GM21717 (cell line): ENCODE data around the gene PAPOLG.
A peak's percentile ranks its signal among the peaks of the same experiment; 100 is the strongest.
"Not testable (repeated sequence)": the region's sequence is repeated elsewhere in the genome, so short reads cannot be mapped to it uniquely, and the experiment has no call there.

Experiments
- ATAC-seq: cut with Tn5 transposase; IDR thresholded peaks from one replicate; pipeline ENCODE4 v1.9.1; 2021; ENCODE audit warnings: mild to moderate bottlenecking, moderate library complexity; ENCODE audit not compliant: unreplicated experiment

The PAPOLG gene

GRCh38 chr2:60771508-60771907, 15.4 kb downstream of the PAPOLG start:
- no peak for ATAC-seq

DNA sequence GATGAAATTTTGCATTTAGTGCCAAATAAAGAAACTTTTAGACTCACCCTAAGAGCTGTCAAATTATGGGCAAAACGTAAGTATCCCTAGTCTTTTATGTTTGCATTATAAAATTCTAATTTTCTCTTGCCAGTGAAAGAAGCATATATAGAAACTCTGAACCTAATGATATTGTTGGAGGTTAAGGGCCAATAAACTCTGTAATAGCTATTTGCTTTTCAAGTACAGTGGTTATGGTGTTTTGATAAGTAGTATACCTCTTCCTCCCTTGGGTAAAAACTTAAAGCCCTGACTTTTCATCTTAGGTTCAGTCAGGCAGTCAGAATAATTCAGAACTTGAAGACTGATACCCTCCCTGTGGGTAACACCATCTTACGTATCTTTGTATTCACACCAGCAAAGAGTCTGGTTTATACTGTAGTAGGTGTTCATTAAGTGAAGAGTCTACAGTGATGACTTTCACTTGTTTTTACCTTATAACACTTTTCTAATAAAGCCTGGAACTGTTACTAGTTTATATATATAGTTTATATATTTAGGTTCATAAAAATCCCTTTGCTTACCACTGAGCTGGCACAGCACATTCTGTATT, 19.1 kb downstream of the PAPOLG start:
- ATAC-seq, result no peak

DNA sequence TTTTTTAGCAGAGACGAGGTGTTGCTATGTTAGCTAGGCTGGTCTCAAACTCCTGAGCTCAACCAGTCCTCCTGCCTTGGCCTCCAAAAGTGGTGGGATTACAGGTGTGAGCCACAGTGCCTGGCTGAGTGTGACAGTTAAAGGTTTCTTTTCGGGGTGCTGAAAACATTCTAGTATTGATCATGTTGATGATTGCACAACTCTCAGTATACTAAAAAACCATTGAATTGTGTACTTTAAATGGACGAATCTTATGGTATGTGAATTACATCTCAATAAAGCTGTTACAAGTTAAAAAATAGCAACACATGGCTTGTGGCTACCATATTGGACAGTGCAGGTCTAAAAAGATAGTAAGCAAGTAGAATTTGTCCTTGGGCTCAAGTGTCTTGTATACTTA, 22.3 kb downstream of the PAPOLG start:
- no peak for ATAC-seq

- no peak for ATAC-seq
Observed at GRCh38 chr2:60779426-60779825, 23.4 kb downstream of the PAPOLG start.

- no peak for ATAC-seq
Observed at GRCh38 chr2:60780721-60781120, 24.7 kb downstream of the PAPOLG start.

DNA sequence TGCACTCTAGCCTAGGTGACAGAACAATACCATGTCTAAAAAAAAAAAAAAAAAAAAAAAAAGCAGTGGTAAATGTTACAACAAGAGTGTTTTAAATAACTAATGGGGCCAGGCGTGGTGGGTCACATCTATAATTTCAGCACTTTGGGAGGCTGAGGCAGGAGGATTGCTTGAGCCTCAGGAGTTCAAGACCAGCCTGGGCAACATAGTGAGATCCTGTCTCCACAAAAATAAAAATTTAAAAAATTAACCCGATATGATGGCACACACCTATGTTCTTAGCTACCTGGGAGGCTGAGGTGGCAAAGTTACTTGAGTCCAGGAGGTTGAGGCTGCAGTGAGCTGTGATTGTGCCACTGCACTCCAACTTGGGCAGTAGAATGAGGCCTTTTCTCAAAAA, 37.1 kb downstream of the PAPOLG start:
- no peak for ATAC-seq

GRCh38 chr2:60794271-60794863, 38.3 kb downstream of the PAPOLG start:
- ATAC-seq, result no peak

DNA sequence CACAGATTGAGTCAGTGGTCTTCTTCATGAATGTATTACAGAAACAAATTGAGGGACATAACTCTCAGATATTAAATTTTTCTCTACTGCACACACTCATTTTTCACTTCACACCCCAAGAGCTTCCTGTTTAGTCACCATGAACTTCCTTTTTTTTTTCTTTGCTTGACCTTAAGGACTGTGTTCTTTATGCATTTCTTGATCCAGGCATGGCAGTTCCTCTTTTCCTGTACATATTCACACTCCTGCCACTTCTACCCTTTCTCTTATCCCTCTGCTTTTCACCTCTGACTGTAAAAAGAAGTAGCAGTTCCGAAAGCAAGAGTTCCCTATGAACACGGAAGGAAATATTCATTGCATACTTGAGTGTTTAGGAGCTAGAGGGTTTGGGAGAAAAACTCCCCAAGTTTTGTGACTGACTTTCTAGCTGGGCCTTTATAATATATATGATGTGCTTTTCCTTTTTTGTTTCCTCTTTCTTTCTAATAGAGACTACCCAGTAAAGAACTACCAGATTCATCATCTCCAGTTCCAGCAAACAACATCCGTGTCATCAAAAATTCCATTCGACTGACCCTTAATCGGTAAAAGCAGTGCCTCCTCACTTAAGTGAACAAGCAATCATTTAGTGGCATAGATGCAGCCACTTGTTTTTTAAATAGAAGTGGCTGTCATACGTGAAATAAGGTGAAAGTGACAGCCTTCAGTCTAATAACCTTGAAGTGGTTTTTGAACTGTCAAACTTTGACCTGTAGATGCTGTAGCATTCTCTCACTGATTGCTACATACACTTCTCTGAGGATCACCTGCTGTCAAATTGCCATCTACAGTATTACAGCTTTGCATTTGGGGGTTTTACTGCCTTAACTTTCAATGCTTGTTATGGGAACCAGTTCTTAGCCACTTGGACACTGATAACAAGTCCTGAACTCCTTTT, 40.8 kb downstream of the PAPOLG start:
- peak; percentile 56 for ATAC-seq

DNA sequence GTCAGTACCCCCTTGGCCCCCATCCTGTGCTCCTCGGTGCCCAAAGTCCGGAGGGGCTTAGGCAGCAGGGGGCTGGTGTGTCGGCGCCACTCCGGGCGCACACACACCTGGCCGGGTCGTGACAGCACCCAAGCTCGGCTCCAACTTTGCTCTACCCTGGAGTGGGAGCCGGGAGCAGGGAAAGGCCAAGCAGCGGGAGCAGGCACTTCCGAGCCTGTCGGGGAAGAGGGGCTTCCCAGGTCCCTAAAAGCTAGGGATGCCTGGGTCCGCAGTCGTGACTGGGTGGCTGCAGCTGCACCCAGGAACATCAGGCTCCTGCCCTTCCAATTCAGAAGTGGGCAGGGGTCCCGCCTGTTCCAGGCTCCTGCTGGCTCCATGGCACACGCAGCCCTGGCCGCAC, 48.4 kb downstream of the PAPOLG start:
- no peak for ATAC-seq

DNA sequence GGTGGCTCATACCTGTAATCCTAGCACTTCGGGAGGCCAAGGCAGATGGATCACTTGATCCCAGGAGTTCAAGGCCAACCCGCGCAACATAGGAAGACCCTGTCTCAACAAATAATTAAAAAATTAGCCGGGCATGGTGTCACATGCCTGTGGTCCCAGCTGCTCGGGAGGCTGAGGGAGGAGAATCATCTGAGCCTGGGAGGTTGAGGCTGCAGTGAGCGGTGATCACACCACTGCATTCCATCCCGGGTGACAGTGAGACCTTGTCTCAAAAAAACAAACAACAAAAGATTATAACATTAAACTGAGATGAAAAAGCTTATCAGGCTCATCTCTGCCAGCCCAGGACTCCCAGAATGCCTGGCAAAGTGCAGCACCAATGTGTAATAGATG, 50.5 kb downstream of the PAPOLG start:
- no peak for ATAC-seq

- peak; percentile 85 for ATAC-seq
Observed at GRCh38 chr2:60806988-60807681, 51.1 kb downstream of the PAPOLG start.

DNA sequence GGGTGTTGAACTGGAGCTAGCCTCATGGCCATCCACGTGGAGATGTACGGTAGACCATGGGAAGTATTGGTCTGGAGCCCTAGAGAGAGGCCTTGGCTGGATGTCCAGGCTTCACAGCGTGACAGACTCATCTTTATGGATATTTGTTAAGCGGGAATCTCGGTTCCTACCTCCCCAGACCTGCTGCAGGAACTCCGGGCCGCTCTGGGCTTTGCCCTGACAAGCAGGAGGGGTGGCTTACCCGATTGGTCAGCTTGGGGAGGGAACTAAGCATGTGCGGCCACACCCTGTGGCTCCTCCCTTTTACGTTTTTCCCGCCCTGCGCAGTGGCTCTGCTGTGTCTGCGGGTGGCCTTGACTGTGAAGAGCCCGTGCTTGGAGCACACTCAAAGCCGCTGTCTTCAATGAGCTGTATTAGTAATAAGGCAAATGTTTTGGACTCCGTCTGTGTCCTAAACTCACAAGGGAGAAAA, 52.3 kb downstream of the PAPOLG start:
- no peak for ATAC-seq

- no peak for ATAC-seq
Observed at GRCh38 chr2:60811491-60812375, 55.7 kb downstream of the PAPOLG start.

- not testable (repeated sequence) for ATAC-seq
Observed at GRCh38 chr2:60817191-60817590, 61.1 kb downstream of the PAPOLG start.

- ATAC-seq, result no peak
Observed at GRCh38 chr2:60818272-60818671, 62.2 kb downstream of the PAPOLG start.

DNA sequence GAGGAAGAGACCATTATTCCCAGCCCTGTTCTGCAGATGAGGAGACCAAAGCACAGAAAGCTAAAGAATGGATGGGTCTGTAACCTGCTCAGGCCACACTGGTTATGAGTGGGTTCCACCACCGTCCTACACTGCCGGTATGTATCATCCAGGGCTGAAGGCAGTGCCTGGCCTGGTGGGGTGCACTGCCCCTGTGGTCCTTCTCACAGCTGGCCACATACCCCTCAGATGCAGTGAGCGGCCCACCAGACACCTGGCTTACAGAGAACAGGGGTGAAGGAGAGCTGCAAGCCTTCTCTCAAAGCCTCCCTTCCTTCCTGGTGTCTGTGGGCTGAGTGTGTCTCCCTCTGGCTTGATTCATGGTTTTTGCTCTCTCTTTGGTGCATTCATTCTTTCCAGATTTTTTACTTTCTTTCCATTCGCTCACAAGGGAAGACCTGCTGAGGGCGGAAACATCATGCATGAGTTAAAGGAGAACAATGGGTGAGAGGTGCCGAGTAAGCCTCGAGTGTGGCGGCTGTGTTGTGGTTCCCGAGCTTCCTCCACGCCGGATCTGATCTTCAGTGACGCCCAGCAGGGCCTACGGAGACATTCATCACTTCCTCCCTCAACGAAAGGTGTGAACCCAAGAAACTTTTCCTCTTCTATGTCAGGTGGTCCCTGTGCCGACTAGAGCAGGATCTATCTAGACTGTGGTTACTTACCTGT, 63.2 kb downstream of the PAPOLG start:
- no peak for ATAC-seq

DNA sequence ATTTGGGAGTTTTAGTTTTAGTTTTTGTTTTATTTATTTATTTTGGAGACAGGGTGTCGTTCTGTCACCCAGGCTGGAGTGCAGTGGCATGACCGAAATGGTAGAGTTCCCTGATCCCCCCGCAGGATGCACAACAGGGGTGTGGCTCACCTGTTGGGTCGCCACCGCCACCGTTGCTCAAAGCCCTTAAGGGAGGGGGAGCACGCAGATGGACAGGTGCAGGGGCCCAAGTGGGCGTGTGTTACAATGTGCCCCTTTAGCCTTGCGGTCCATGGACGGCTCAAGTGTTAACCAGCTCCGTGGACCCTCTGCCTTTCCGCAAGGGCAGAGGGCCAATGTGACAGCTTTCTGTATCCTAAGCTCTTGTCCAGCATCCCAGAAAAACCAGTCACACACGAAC, 63.9 kb downstream of the PAPOLG start:
- ATAC-seq, result no peak

DNA sequence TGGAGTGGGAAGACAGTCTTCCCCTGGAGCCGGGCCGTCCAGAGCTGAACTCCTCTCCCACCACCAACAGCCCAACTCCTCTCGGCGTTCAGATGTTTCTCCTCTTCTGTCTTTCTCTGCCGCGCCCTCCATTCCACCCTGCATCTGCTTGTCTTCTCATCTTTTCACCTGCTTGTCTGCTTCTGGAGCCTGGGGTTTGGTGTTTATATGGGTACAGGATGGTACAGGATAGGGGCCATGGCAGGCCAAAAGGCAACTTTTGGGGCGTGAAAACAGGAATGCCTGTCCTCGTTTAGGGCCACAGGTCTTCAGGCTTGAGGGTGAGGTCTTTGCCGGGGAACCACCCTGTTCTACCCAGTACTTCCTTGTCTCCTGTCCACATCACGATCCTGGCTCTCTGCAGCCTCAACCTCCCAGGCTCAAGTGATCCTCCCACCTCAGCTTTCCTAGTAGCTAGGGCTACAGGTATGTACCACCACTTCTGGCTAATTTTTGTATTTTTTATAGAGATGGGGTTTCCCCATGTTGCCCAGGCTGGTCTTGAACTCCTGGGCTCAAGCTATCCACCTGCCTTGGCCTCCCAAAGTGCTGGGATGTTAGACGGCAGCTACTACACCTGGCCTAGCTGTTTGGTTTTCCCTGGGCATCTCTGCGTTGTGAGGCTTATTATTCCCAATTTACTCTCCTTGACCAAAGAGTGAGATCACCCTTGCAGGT, 64.5 kb downstream of the PAPOLG start:
- ATAC-seq, result no peak

GRCh38 chr2:60821133-60821469, 65.0 kb downstream of the PAPOLG start:
- ATAC-seq, result no peak
